ENCODE measurements around the gene DOC2B. TPM values are rescaled to one million over a fixed set of nuclear protein-coding genes. Genes with fewer than 3 reads are reported as not detected.

DOC2B gene
- total RNA-seq, 1 experiment from 2014 or later = 15.2 TPM

DNA sequence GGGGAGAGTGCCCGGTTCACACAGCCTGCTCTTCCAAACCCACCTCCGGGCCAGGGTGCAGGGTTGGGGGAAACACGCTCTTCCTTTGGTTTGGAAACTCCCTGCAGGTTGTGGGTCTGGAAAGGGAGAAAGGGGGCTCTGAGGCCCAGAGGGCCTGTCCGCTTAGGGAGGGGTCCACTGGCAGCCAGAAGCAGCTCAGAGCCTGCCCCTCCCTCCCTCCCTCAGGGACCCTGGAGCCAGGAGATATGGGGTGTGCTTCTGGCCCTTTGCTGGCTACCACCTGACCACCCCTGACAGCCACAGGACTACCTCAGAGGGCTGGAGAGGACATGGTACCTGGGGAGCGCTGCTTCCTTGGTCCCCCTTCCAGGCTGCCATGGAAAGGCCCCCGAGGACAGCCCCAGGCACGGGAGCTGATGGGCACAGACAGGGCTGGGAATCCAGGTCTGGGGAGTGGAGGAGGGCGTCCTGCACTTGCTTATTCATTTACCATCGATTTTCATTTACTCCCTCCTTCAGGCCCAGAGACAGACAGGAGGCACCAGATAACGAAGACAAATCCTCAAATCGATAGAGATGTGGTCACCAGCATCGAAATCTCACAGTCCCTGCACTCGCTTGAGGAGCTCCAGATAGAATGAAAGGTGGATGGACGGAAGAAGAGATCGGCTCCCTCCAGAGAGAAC, 48.4 kb upstream of the DOC2B start:
- POLR2A ChIA-PET = no interaction called here
- BruUV-seq (replicated peaks) = no TSS peak

More for the DNA sequence above, 48.4 kb upstream of the DOC2B start:
- Histone ChIP-seq H4K20me1 (ENCODE audit: insufficient read depth) (no peaks in the 10 kb centered on the region), H3K9me2 (ENCODE audit: insufficient read depth) (no peaks in the 10 kb centered on the region), H3K4me2 (ENCODE audit: low read length) (no peak overlapping the region), H3K9ac (ENCODE audit: low read length) (no peak overlapping the region), H3K79me2 (ENCODE audit: insufficient read depth, low read length) (no peaks in the 10 kb centered on the region), H3K9me3 (ENCODE audit: control insufficient read depth in 1 of 2, insufficient read depth in 1 of 2, low read depth in 1 of 2, low read length in 2 of 2) (no peaks in the 10 kb centered on the region), H3K4me1 (ENCODE audit: control insufficient read depth in 1 of 2, insufficient read depth in 2 of 2, low read length in 2 of 2) (no peaks in the 10 kb centered on the region), H3K27ac (ENCODE audit: low read depth, low read length) (no peak overlapping the region), H2AFZ (ENCODE audit: low read depth, low read length, poor library complexity, severe bottlenecking) (no peak overlapping the region), H3K4me3 (replicated peaks in 1 of 2; ENCODE audit: low read depth in 1 of 2, low read length in 2 of 2) (no peak overlapping the region), H3K36me3 (ENCODE audit: control insufficient read depth in 1 of 2, insufficient read depth in 2 of 2, low read length in 2 of 2) (no peaks in the 10 kb centered on the region), H3K27me3 (ENCODE audit: insufficient read depth, low read length) (no peaks in the 10 kb centered on the region)
- DNase-seq (ENCODE audit: low read depth, low spot score) = no peak
- ATAC-seq = no peak
- ChIA-PET RAD21 (ENCODE audit: low non-redundant PET in 1 of 2, low total read pairs in 2 of 2, uncharacterized antibody in 2 of 2, unreplicated experiment in 2 of 2) (no interaction called here), CTCF (no interaction called here)
- no peak for TF ChIP-seq EZH2phosphoT487 (IDR thresholded peaks at IDR 0.05; ENCODE audit: borderline replicate concordance)
- TF ChIP-seq CEBPB (IDR thresholded peaks at IDR 0.05; ENCODE audit: low read depth) = no peak
- TF ChIP-seq SIN3A (IDR thresholded peaks at IDR 0.05; ENCODE audit: low read depth) = no peak
- no peak for TF ChIP-seq EGR1 (IDR thresholded peaks at IDR 0.05; ENCODE audit: low read depth)
- no peak for TF ChIP-seq TCF7L2 (IDR thresholded peaks at IDR 0.05; ENCODE audit: borderline replicate concordance, extremely low read depth, insufficient read depth, insufficient read length)
- no peak for TF ChIP-seq FOSL1 (IDR thresholded peaks at IDR 0.05; ENCODE audit: low read depth)
- TF ChIP-seq, protein P1, sequence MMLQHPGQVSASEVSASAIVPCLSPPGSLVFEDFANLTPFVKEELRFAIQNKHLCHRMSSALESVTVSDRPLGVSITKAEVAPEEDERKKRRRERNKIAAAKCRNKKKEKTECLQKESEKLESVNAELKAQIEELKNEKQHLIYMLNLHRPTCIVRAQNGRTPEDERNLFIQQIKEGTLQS (IDR thresholded peaks at IDR 0.05) = no peak
- TF ChIP-seq, protein P2, sequence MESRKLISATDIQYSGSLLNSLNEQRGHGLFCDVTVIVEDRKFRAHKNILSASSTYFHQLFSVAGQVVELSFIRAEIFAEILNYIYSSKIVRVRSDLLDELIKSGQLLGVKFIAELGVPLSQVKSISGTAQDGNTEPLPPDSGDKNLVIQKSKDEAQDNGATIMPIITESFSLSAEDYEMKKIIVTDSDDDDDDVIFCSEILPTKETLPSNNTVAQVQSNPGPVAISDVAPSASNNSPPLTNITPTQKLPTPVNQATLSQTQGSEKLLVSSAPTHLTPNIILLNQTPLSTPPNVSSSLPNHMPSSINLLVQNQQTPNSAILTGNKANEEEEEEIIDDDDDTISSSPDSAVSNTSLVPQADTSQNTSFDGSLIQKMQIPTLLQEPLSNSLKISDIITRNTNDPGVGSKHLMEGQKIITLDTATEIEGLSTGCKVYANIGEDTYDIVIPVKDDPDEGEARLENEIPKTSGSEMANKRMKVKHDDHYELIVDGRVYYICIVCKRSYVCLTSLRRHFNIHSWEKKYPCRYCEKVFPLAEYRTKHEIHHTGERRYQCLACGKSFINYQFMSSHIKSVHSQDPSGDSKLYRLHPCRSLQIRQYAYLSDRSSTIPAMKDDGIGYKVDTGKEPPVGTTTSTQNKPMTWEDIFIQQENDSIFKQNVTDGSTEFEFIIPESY (IDR thresholded peaks at IDR 0.05; ENCODE audit: extremely low read depth, insufficient replicate concordance, low read length) = no peak
- no peak for TF ChIP-seq SRF (IDR thresholded peaks at IDR 0.05; ENCODE audit: low read depth)
- TF ChIP-seq POLR2AphosphoS5 (IDR thresholded peaks at IDR 0.05; ENCODE audit: low read depth, low read length) = no peak
- no peak for TF ChIP-seq JUND (IDR thresholded peaks at IDR 0.05)
- TF ChIP-seq, protein P3, sequence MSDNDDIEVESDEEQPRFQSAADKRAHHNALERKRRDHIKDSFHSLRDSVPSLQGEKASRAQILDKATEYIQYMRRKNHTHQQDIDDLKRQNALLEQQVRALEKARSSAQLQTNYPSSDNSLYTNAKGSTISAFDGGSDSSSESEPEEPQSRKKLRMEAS (IDR thresholded peaks at IDR 0.05) = no peak
- no peak for TF ChIP-seq CBX3 (IDR thresholded peaks at IDR 0.05; ENCODE audit: low read depth)
- no peak for TF ChIP-seq ZFX (IDR thresholded peaks at IDR 0.05)
- TF ChIP-seq YY1 (IDR thresholded peaks at IDR 0.05; ENCODE audit: extremely low read depth, insufficient replicate concordance, low read depth, low read length) = no peak
- TF ChIP-seq SP1 (IDR thresholded peaks at IDR 0.05; ENCODE audit: low read depth) = no peak
- no peak for TF ChIP-seq EZH2 (IDR thresholded peaks at IDR 0.05)
- intact Hi-C loops (cut with micrococcal nuclease) = no loop called here

Data from HCT116 (cell line).